Endothelial cell (in vitro differentiated cells): ENCODE results near the gene KIF19. TPM values are rescaled to one million over a fixed set of nuclear protein-coding genes. Genes with fewer than 3 reads are reported as not detected.

Experiments
- DNase-seq: peaks from one replicate; pipeline ENCODE4 v3.0.0; 2021; ENCODE audit warnings: low spot score
- H3K27ac Mint-ChIP-seq: one replicate; pipeline ENCODE4 v1.8.0; 2021; ENCODE audit warnings: mixed read lengths, inconsistent platforms; ENCODE audit not compliant: unreplicated experiment
- H3K27me3 Mint-ChIP-seq: one replicate; pipeline ENCODE4 v1.8.0; 2021; ENCODE audit warnings: mild to moderate bottlenecking, moderate library complexity, mixed read lengths, inconsistent platforms; ENCODE audit not compliant: unreplicated experiment
- H3K36me3 Mint-ChIP-seq: one replicate; pipeline ENCODE4 v1.8.0; 2021; ENCODE audit warnings: mild to moderate bottlenecking, low read depth, mixed read lengths, inconsistent platforms; ENCODE audit not compliant: unreplicated experiment
- H3K4me1 Mint-ChIP-seq: one replicate; pipeline ENCODE4 v1.8.0; 2021; ENCODE audit warnings: mild to moderate bottlenecking, mixed read lengths, inconsistent platforms; ENCODE audit not compliant: unreplicated experiment
- H3K4me3 Mint-ChIP-seq: one replicate; pipeline ENCODE4 v1.8.0; 2021; ENCODE audit warnings: mild to moderate bottlenecking, mixed read lengths, inconsistent platforms; ENCODE audit not compliant: unreplicated experiment
- H3K9me3 Mint-ChIP-seq: one replicate; pipeline ENCODE4 v1.8.0; 2021; ENCODE audit warnings: mixed read lengths, inconsistent platforms; ENCODE audit not compliant: unreplicated experiment
- total RNA-seq: library from RNA; stranded (reverse); fragmentation: NEBNext Ultra II Directional; extraction: Animal tissue kit (Norgen Biotek cat#: 25700); gene quantifications from one replicate; pipeline ENCODE4 v1.2.1, GENCODE V29; 2021; ENCODE audit not compliant: unreplicated experiment
- TF ChIP-seq, protein P1 (sequence below): fragments of 200-600 bp; sonication (generic); IDR thresholded peaks from one replicate; pipeline ENCODE4 v1.5.0; 2021; ENCODE audit warnings: antibody characterized with exemption; ENCODE audit not compliant: unreplicated experiment

The KIF19 gene
- total RNA-seq, 1 donor from 2014 or later: 48.1 TPM

DNA sequence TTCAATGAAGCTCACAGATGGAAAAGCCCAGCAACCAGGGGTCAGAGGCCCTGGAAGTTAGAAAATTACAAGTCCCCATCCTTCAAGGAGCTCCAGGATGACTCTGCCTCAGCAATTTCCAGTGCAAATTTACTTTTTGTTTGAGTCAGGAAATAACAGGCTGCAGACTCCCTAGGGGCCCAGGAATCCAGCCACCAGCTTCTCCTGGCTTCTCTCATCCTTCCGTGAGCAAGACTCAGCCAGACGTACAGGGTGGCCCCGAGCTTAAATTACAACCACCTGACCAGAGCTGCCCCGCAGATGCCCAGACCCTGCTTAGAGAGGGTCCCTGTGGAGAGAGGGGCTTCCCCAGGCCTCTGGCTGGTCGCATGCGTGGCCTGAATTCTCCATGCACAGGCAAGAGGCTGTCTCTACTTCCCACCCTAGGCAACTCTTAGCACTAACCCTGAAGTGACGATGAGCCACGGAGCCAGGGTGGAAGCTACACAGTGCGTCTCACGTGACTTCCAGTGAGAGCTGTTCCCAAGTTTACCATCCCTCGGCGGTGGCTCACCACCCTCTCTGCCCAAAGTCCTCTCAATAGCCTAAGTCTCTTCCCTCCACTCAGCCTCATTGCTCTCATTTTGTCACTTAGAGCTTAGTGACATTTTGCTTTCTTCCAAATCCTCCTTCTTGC lies 68.4 kb downstream of the KIF19 start:
- Mint-ChIP-seq H3K4me3 (no peak overlapping the region), H3K36me3 (peaks cover 5% of the 10 kb centered on the region), H3K27me3 (peaks cover 4% of the 10 kb centered on the region), H3K4me1 (no peaks in the 10 kb centered on the region), H3K27ac (no peak overlapping the region), H3K9me3 (no peaks in the 10 kb centered on the region)
- no peak for DNase-seq
- TF ChIP-seq, protein P1, sequence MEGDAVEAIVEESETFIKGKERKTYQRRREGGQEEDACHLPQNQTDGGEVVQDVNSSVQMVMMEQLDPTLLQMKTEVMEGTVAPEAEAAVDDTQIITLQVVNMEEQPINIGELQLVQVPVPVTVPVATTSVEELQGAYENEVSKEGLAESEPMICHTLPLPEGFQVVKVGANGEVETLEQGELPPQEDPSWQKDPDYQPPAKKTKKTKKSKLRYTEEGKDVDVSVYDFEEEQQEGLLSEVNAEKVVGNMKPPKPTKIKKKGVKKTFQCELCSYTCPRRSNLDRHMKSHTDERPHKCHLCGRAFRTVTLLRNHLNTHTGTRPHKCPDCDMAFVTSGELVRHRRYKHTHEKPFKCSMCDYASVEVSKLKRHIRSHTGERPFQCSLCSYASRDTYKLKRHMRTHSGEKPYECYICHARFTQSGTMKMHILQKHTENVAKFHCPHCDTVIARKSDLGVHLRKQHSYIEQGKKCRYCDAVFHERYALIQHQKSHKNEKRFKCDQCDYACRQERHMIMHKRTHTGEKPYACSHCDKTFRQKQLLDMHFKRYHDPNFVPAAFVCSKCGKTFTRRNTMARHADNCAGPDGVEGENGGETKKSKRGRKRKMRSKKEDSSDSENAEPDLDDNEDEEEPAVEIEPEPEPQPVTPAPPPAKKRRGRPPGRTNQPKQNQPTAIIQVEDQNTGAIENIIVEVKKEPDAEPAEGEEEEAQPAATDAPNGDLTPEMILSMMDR: no peak

DNA sequence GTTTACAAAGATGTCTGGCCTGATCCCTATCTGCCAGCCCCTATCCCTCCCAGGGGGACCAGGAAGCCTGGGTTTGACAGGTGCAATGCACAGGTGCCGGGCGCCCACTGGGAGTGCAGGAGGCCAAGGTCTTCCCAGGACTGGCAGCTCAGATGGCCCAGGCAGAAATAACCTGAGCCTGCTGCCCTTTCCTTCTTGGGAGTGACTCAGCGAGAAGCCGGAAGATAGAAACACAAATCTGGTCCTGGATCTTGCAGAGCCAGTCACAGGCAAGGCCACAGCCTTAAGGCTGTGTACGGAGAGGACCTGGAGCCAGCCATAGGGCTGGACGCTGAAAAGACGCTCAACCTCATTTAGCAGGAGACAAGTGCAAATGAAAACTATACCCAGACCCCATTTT lies 69.0 kb downstream of the KIF19 start:
- H3K4me3 Mint-ChIP-seq: no peak overlapping the region
- TF ChIP-seq, protein P1: no peak
- H3K36me3 Mint-ChIP-seq: peaks cover 5% of the 10 kb centered on the region
- no peaks in the 10 kb centered on the region for H3K4me1 Mint-ChIP-seq
- H3K9me3 Mint-ChIP-seq: no peaks in the 10 kb centered on the region
- peaks cover 4% of the 10 kb centered on the region for H3K27me3 Mint-ChIP-seq
- DNase-seq: no peak
- no peak overlapping the region for H3K27ac Mint-ChIP-seq

DNA sequence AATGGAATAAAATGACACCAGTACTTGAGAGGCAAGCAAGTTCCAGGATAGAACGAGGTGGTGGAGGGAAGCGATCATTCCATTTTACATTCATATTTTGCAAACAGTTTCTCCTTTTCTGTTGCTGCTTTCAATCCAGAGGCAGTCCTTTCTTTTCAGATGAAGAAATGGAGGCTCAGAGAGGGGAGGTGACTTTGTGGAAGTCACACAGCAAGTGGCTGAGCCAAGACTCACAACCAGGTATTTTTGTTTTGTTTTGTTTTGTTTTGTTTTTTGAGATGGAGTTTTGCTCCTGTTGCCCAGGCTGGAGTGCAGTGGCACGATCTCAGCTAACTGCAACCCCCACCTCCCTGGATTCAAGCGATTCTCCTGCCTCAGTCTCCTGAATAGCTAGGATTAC lies 70.5 kb downstream of the KIF19 start:
- Mint-ChIP-seq H3K27ac (no peak overlapping the region), H3K4me3 (no peak overlapping the region), H3K9me3 (no peaks in the 10 kb centered on the region), H3K27me3 (peaks cover 4% of the 10 kb centered on the region), H3K4me1 (no peaks in the 10 kb centered on the region), H3K36me3 (peaks cover 5% of the 10 kb centered on the region)
- TF ChIP-seq, protein P1: no peak
- DNase-seq: no peak

DNA sequence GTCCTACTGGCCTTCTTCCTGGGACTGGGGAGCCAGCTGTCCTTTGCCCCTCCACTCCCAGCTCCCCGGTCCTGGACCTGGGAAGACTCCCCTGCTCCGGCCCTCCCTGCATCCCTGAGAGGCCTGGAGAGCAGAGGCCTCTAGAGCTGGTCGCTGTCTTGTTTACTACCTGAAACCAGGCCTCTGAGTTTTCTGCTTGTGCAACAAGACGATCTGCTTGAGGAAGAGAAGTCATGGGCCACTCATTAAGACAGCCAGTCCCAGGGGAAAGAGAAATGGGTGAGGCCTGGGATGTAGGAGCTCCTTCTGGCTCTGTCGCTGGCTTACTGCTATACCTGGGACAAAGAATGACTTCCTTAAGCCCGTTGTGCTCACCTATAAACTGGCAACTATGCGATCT lies 76.0 kb downstream of the KIF19 start:
- DNase-seq: no peak
- Mint-ChIP-seq H3K4me1 (peaks cover 11% of the 10 kb centered on the region), H3K36me3 (no peaks in the 10 kb centered on the region), H3K9me3 (no peaks in the 10 kb centered on the region), H3K27me3 (peaks cover 4% of the 10 kb centered on the region), H3K27ac (no peak overlapping the region), H3K4me3 (no peak overlapping the region)
- TF ChIP-seq, protein P1: no peak

DNA sequence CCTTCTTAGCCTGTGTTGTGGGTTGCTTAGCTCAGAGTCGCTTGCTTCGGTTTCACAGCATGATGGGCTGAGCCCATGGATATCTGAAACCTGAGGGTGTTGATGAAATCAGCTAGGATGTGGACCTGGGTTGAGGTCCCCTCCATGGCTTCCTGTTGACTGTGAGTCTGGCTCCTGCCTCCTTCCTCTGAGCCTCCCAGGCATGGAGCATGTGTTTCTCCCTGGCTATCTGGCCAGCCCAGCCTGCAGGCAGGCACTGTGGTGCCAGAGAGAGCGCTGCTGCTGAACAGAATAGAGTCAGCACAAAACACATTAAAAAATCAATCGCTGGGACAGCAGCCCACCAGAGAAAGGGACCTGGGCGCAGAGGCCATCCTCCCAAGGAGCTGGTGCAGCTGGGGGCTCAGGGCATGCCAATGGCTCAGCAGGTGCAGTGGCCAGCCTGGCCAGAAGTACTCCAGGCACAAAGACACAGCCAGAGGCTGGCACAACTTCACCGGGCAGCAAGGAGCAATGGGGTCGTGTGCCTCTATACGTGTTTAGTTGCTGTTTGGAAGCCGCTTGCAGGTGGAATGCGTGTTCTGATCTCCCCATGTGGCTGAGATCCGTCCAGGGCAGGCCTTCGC lies 77.6 kb downstream of the KIF19 start:
- DNase-seq: no peak
- TF ChIP-seq, protein P1: no peak
- H3K9me3 Mint-ChIP-seq: no peaks in the 10 kb centered on the region
- no peak overlapping the region for H3K27ac Mint-ChIP-seq
- no peak overlapping the region for H3K4me3 Mint-ChIP-seq
- H3K27me3 Mint-ChIP-seq: peaks cover 4% of the 10 kb centered on the region
- H3K4me1 Mint-ChIP-seq: peaks cover 11% of the 10 kb centered on the region
- no peaks in the 10 kb centered on the region for H3K36me3 Mint-ChIP-seq
